ENCODE results near the gene CYLD.

DNA sequence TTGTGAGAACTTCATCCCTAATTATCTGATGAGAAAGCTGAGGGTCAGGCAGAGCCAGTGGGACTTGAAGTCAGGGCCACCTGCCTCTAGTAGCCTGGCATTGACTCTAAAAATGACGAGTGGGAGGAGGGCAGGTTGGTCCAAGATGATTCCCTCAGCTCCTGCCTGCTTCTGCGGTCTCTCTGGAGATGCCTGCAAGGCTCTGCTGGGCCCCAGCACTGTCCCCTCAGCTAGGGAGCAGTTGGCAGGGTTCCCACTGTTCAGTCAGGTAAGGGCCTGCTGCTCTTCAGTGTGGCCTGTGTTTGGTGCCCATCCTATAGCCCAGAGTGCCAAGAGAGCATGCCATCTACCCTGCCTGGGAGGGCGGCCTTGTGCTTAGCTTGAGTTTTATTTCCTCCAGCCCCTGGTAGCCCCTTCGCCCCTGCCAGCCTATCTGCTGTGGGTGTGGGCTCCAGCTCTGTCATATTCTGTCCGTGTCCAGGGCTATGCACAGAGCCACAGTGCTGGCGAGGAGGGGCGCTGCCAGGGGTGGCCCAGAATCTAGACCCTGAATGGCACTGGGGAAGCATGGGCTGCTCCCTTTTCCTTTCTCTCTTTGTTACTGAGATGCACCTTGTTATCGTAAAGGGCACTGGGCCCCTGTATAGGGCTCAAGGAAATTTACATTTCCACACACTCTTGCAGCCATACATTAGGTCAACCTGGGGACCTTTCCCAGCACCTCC lies 68.5 kb downstream of the CYLD start:
- TF ChIP-seq, protein P1, sequence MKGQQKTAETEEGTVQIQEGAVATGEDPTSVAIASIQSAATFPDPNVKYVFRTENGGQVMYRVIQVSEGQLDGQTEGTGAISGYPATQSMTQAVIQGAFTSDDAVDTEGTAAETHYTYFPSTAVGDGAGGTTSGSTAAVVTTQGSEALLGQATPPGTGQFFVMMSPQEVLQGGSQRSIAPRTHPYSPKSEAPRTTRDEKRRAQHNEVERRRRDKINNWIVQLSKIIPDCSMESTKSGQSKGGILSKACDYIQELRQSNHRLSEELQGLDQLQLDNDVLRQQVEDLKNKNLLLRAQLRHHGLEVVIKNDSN (IDR thresholded peaks at IDR 0.05), result no peak
- TF ChIP-seq TCF12 (IDR thresholded peaks at IDR 0.05; ENCODE audit: low read depth) (no peak), FOXM1 (IDR thresholded peaks at IDR 0.05; ENCODE audit: borderline replicate concordance, low read depth) (no peak), TEAD4 (IDR thresholded peaks at IDR 0.05) (no peak)
- TF ChIP-seq, protein P2, sequence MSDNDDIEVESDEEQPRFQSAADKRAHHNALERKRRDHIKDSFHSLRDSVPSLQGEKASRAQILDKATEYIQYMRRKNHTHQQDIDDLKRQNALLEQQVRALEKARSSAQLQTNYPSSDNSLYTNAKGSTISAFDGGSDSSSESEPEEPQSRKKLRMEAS (IDR thresholded peaks at IDR 0.05), result no peak
